ENCODE data around the gene KNDC1. TPM values are rescaled to one million over a fixed set of nuclear protein-coding genes. Genes with fewer than 3 reads are reported as not detected.

Gene KNDC1
- total RNA-seq, 4 donors from 2014 or later = 0.42 to 1.7 (median 0.95) TPM

DNA sequence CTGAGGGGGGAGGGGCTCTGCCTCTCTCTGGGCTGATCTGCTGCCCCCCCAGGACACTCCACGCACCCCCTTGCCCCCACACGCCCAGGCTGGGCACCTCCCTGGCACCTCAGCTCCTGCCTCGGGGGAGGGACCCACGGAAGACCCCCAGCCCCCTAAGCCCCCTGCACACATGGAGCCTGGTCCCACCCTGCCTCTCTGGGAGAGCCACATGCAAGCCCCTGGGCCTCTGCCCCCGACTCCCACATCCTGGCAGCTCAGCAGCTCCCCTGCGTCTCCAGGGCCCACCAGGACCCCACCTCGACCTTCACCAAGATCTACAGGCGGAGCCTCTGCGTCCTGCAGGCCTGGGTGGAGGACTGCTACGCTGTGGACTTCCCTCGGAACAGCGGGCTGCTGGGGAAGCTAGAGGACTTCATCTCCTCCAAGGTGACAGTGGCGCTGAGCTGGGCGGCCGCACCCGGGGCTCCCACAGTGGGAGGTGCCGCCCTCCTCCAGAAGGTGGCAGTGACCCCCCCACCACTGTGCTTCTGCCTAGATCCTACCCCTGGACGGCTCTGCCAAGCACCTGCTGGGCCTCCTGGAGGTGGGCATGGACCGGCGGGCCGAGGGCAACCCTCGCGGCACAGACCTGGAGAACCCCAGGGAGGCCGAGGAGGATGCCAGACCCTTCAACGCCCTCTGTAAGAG lies 51.3 kb downstream of the KNDC1 start:
- Histone ChIP-seq H3K9me3 (no peaks in the 10 kb centered on the region), H3K36me3 (no peaks in the 10 kb centered on the region), H3K27me3 (peaks cover 0 to 41% (median 0%) of the 10 kb centered on the region in 4 donors), H3K4me1 (no peaks in the 10 kb centered on the region), H3K27ac (replicated peaks in 1 of 4) (no peak overlapping the region), H3K4me3 (no peak overlapping the region)
- no peak for DNase-seq (ENCODE audit: extremely low spot score)
- intact Hi-C loops (cut with DNase I) = no loop called here
- WGBS = 82% methylated on average over 13 of the region's 25 CpGs
- TF ChIP-seq, protein P1, sequence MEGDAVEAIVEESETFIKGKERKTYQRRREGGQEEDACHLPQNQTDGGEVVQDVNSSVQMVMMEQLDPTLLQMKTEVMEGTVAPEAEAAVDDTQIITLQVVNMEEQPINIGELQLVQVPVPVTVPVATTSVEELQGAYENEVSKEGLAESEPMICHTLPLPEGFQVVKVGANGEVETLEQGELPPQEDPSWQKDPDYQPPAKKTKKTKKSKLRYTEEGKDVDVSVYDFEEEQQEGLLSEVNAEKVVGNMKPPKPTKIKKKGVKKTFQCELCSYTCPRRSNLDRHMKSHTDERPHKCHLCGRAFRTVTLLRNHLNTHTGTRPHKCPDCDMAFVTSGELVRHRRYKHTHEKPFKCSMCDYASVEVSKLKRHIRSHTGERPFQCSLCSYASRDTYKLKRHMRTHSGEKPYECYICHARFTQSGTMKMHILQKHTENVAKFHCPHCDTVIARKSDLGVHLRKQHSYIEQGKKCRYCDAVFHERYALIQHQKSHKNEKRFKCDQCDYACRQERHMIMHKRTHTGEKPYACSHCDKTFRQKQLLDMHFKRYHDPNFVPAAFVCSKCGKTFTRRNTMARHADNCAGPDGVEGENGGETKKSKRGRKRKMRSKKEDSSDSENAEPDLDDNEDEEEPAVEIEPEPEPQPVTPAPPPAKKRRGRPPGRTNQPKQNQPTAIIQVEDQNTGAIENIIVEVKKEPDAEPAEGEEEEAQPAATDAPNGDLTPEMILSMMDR (IDR thresholded peaks at IDR 0.05) = no peak
- TF ChIP-seq EP300 (IDR thresholded peaks at IDR 0.05) = no peak
- no peak for TF ChIP-seq POLR2AphosphoS5 (IDR thresholded peaks at IDR 0.05)
- TF ChIP-seq POLR2A (IDR thresholded peaks at IDR 0.05; ENCODE audit: low read depth) = no peak

DNA sequence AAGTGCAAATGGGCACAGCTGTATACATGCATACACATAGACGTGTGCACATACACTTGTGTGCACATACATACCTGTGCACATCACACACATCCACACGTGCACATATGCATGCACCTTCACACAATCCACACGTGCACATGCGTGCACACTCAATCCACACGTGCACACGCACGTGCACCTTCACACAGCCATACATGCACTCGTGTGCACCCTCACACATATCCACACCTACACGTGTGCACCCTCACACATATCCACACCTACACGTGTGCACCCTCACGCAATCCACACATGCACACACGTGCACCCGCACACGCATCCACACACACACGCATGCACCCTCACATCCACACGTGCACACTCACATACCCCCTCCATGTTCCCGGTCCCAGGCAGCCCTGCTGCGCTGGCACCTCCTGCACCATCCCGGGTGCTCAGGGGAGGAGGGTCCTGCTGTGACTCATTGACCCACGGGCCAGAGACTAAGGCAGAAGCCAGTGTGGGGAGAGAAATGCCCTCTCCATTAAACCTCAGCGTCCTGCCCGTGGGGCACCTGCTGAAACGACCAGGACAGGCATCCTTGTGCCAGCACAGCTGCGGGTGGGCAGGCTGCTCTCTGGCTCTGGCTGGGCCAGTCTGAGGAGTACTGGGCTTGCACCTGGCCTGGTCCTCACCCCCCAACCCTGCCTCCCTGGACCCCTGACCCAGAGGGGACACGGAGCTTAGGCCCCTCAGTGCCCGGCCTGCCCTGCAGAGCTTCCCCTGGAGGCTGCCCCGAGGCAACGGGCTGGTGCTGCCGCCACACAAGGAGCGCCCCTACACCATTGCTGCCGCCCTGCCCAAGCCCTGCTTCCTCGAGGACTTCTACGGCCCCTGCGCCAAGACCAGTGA lies 52.2 kb downstream of the KNDC1 start:
- no peak overlapping the region for H3K4me3 ChIP-seq
- WGBS = 90% methylated on average over 26 of the region's 34 CpGs
- H3K27me3 ChIP-seq = peaks cover 0 to 37% (median 0%) of the 10 kb centered on the region in 4 donors
- no peaks in the 10 kb centered on the region for H3K4me1 ChIP-seq
- H3K36me3 ChIP-seq = no peaks in the 10 kb centered on the region
- TF ChIP-seq POLR2A (IDR thresholded peaks at IDR 0.05; ENCODE audit: low read depth) = no peak
- TF ChIP-seq, protein P1 (IDR thresholded peaks at IDR 0.05) = no peak
- TF ChIP-seq POLR2AphosphoS5 (IDR thresholded peaks at IDR 0.05) = no peak
- TF ChIP-seq EP300 (IDR thresholded peaks at IDR 0.05) = no peak
- DNase-seq (ENCODE audit: extremely low spot score) = no peak
- intact Hi-C loops (cut with DNase I) = no loop called here
- H3K27ac ChIP-seq (replicated peaks in 1 of 4) = no peak overlapping the region
- H3K9me3 ChIP-seq = no peaks in the 10 kb centered on the region

DNA sequence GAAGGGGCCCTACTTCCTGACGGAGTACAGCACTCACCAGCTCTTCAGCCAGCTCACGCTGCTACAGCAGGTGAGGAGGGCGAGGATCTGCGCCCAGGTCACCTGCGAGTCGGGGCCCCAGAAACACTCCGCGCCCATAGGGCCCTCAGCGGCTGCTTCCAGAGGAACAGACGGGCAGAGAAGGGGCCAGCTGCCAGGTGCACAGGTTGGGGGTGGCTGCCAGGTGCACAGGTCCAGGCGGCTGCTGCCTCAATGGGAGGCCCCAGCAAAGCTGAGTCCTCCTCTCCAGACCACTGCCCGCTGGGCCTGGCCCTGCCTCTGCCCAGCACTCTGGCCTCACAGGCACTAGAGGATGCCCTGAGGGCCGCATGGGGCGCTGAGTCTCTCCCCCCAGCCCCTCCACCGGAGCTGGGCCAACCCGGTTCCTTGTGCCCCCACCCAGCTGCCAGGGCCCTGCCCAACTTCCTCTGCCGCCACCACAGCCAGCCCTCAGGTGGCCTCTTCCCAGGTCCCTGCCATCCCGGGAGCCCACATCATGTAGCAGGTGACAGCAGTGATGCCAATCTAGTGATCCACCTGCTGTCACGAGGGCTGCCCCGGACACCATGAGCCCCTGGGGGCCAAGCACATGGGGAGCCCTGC lies 53.0 kb downstream of the KNDC1 start:
- no peak for TF ChIP-seq EP300 (IDR thresholded peaks at IDR 0.05)
- TF ChIP-seq, protein P1 (IDR thresholded peaks at IDR 0.05) = no peak
- intact Hi-C loops (cut with DNase I) = no loop called here
- Histone ChIP-seq H3K4me3 (no peak overlapping the region), H3K9me3 (no peaks in the 10 kb centered on the region), H3K27me3 (peaks cover 0 to 39% (median 0%) of the 10 kb centered on the region in 4 donors), H3K36me3 (no peaks in the 10 kb centered on the region), H3K4me1 (no peaks in the 10 kb centered on the region), H3K27ac (replicated peaks in 1 of 4) (no peak overlapping the region)
- no peak for DNase-seq (ENCODE audit: extremely low spot score)
- WGBS = 86% methylated on average over 9 of the region's 20 CpGs

DNA sequence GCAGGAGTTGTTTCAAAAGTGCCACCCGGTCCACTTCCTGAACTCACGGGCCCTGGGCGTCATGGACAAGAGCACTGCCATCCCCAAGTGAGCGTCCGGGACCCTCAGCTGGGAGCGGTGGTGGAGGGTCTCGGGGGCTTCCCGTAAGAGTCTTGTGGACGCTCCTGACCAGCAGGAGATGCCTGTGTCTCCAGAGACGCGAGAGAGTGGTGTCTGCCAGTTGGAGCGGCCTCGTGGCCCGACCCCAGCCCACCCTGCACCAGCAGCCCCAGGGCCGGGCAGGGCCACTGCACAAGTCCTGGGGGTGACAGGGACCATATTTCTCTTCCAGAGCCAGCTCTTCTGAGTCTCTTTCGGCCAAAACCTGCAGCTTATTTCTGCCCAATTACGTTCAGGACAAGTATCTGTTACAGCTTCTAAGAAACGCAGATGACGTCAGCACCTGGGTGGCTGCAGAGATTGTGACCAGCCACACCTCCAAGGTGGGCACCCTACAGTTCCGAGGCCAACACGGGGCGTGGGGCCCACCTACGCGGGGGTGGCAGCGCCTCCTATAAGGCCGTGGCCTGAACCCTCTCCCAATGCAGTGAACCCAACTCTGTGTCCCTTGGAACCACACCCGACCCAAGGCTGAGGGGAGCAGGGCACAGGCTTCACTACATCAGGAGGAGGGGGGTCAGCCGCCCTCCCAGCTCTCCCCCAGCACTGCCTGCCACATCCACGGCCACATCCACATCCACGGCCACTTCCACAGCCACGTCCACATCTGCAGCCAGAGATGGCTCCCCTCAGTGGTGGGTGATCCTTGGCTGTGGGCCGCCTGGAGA lies 53.8 kb downstream of the KNDC1 start:
- no peaks in the 10 kb centered on the region for H3K36me3 ChIP-seq
- TF ChIP-seq POLR2A (IDR thresholded peaks at IDR 0.05; ENCODE audit: low read depth) = no peak
- TF ChIP-seq POLR2AphosphoS5 (IDR thresholded peaks at IDR 0.05) = no peak
- TF ChIP-seq, protein P1 (IDR thresholded peaks at IDR 0.05) = no peak
- no peak for TF ChIP-seq EP300 (IDR thresholded peaks at IDR 0.05)
- peaks cover 0 to 46% (median under 1%) of the 10 kb centered on the region in 4 donors for H3K27me3 ChIP-seq
- H3K4me3 ChIP-seq = no peak overlapping the region
- WGBS = 90% methylated on average over 21 of the region's 32 CpGs
- intact Hi-C loops (cut with DNase I) = no loop called here
- H3K27ac ChIP-seq (replicated peaks in 1 of 4) = no peak overlapping the region
- no peak for DNase-seq (ENCODE audit: extremely low spot score)
- no peaks in the 10 kb centered on the region for H3K9me3 ChIP-seq
- no peaks in the 10 kb centered on the region for H3K4me1 ChIP-seq

All from esophagus muscularis mucosa (tissue), 4 donors.